MG63 (cell line): ENCODE results near the gene HTR7. TPM values are rescaled to one million over a fixed set of nuclear protein-coding genes. Genes with fewer than 3 reads are reported as not detected.

Experiments
- DNase-seq: peaks from one replicate; pipeline ENCODE4 v3.0.0-alpha.2; 2020
- H3K27me3 ChIP-seq: fragments of 250-450 bp; sonication (Bioruptor Pico); 2 replicates; pipeline ENCODE4 v1.5.1; 2020; ENCODE audit warnings: mild to moderate bottlenecking, moderate library complexity
- H3K36me3 ChIP-seq: fragments of 250-450 bp; sonication (Bioruptor Pico); 2 replicates; pipeline ENCODE4 v1.5.1; 2020; ENCODE audit warnings: mild to moderate bottlenecking, moderate library complexity
- H3K4me3 ChIP-seq: fragments of 250-450 bp; sonication (Bioruptor Pico); 2 replicates; pipeline ENCODE4 v1.5.1; 2020; ENCODE audit warnings: mild to moderate bottlenecking, moderate library complexity
- H3K9me3 ChIP-seq: fragments of 250-450 bp; sonication (Bioruptor Pico); 2 replicates; pipeline ENCODE4 v1.5.1; 2020; ENCODE audit warnings: mild to moderate bottlenecking, moderate library complexity
- total RNA-seq: library from RNA; depleted of rRNA; stranded (reverse); fragments of >200 nt; shearing (Covaris generic); gene quantifications from 2 replicates; pipeline ENCODE4 v1.2.3, GENCODE V29; 2014; ENCODE audit warnings: low replicate concordance

HTR7 gene
- total RNA-seq, 1 experiment from 2014 or later = 6.4 TPM

DNA sequence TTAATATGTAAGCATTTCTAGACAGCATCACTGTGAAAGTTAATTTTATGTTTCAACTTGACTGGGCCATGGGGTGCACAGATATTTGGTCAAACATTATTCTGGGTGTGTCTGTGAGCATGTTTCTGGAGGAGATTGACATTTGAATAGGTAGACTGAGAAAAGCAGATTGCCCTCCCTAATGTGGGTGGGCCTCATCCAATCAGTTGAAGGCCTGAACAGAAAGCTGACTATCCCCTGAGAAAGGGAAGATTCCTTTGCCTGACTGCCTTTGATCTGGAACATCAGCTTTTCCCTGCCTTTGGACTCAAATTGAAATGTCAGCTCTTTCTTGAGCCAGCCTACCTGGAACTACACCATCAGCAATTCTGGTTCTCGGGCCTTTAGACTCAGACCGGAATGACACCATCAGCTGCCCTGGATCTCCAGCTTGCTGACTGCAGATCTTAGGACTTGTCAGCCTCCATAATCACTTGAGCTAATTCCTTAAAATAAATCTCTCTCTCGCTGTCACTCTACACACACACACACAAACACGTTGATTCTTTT lies 8.3 kb upstream of the HTR7 start:
- Histone ChIP-seq H3K27me3 (peaks cover 6% of the 10 kb centered on the region; the same call in 1 of the 2 replicates), H3K4me3 (no peak overlapping the region), H3K9me3 (peaks cover 6% of the 10 kb centered on the region), H3K36me3 (no peaks in the 10 kb centered on the region)
- DNase-seq = no peak

DNA sequence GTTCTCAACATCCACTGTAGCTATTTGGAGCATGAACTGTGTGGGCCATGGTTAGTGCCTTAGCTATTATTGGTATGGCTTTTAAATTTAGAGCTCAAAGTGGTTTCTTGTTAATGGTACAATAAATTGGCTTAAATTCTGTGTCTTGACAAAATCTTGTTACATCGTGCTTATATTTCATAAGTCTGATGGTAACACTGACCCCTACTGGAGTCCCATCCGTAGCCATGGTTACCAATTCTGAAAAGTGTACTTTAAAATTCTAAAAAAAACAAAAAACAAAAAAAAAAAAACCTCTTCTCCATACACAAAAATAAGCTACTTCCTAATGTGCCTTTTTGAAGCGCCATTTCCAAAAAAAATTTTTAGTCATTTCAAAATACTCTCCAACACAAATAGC lies 7.6 kb upstream of the HTR7 start:
- Histone ChIP-seq H3K9me3 (peaks cover 6% of the 10 kb centered on the region), H3K27me3 (peaks cover 6% of the 10 kb centered on the region; the same call in 1 of the 2 replicates), H3K4me3 (no peak overlapping the region), H3K36me3 (no peaks in the 10 kb centered on the region)
- DNase-seq = no peak

DNA sequence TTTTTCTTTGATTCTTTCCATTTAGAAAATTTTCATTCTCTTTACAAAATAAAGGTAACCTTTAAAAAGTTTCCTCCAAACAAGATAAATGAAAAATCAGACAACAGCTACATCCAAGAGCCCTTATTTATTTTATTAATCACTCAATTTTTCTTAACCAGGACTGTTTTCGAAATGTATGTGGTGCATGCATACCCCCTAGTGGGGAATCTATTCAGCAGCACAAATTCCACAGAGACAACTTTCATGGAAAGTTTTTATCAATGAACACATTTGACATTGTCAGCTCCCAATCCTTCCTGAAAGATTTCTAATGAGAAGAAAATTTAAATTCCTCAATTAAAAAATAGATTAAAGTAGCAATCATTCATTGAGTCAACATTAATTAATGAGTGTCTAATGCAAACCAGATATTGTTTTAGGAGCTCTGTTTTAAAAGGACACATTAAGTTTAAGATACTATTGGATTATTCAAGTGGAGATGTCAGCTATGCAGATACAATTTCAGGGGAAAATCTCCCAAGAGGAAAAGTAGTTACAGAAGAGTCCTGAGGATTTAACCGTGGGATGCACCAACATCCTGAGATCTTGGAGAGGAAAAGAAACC lies 5.2 kb upstream of the HTR7 start:
- H3K27me3 ChIP-seq = peaks cover 6% of the 10 kb centered on the region; the same call in 1 of the 2 replicates
- no peak for DNase-seq
- no peaks in the 10 kb centered on the region for H3K9me3 ChIP-seq
- H3K36me3 ChIP-seq = no peaks in the 10 kb centered on the region
- no peak overlapping the region for H3K4me3 ChIP-seq

DNA sequence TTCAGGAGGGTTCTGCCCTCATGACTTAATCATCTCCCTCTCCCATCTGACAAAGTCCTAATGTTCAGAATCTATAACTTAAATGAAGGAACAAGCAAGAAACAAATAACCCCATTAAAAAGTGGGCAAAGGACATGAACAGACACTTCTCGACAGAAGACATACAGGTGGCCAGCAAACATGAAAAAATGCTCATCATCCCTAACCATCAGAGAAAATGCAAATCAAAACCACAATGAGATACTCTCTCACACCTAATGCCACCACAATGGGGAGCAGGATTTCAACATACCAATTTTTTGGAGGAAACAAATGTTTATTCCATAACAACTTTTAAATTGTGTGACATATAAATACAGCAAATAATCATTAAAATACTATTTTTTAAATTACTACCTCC lies 3.0 kb upstream of the HTR7 start:
- no peak for DNase-seq

DNA sequence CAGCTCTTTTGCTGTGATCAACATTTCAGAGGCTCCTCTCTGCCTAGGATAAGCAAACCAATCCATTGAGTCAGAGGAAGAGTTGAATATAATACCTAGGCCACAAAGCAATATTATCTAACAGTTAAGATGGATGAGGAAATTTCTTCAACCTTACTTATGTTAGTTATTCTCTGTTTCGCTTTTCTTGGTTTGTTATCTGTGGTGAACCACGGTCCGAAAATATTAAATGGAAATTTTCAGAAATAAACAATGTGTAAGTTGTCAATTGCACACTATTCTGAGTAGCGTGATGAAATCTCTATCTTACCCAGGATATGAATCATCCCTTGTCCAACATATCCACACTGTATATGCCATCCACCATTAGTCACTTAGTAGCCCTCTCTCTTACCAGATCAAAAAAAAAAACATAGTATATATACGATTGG lies 1.5 kb upstream of the HTR7 start:
- H3K9me3 ChIP-seq = no peaks in the 10 kb centered on the region
- DNase-seq = no peak
- H3K36me3 ChIP-seq = no peaks in the 10 kb centered on the region
- peak overlapping the region; percentile 58 for H3K4me3 ChIP-seq
- H3K27me3 ChIP-seq = peaks cover 4% of the 10 kb centered on the region; the same call in 1 of the 2 replicates

More for the DNA sequence above, 3.0 kb upstream of the HTR7 start:
- H3K4me3 ChIP-seq = no peak overlapping the region
- no peaks in the 10 kb centered on the region for H3K36me3 ChIP-seq
- H3K27me3 ChIP-seq = peaks cover 6% of the 10 kb centered on the region; the same call in 1 of the 2 replicates
- H3K9me3 ChIP-seq = no peaks in the 10 kb centered on the region

DNA sequence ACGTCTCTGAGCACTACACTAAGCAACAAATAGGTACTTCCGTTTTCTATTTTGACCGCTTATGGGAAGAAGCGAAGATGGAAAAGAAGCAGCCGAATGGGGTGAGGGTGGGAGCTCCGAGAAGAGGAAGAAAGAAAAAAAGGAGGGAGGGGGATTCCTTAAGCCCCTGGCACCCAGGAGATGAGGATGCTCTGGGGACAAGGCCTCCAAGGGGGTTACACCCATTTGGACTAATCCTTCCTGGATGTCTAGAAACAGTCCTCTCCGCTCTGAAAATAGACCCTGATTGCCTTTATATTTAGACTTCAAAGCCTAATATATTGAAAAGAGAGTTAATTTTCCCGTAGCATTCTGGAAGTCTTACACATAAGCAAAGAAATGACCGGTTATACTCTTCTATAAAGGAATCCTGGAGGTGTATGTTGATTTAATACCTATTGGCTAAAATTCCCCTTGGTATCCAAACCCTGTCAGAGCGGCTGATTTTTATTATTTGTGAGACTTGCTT lies 676 bp upstream of the HTR7 start:
- Histone ChIP-seq H3K4me3 (peak overlapping the region; percentile 58), H3K36me3 (no peaks in the 10 kb centered on the region), H3K27me3 (no peaks in the 10 kb centered on the region), H3K9me3 (no peaks in the 10 kb centered on the region)
- no peak for DNase-seq

DNA sequence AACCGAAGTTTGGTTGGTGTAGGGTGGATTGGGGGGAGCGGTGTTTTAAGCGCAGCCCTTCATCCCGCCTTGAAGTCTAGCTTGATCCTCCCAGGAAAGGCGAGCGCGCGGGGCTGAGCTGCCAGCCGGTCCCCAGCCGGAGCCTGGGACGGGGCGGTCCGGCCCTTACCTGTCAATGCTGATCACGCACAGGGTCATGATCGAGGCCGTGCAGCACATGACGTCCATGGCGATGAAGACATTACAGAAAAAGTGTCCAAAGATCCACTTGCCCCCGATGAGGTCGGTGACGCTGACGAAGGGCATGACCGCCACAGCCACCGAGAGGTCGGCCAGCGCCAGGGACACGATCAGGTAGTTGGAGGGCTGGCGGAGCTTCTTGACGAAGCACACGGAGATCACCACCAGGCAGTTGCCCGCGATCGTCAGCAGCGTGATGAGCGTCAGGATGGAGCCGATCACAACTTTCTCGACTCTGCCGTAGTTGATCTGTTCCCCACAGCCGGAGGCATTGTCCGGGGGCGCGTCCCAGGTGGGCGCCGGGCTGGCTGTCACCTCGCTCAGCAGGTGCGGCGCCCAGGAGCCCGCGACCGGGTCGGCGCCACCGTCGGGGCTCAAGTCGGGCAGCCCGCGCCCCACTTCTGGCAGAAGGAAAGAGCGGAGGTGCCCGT lies 740 bp downstream of the HTR7 start:
- DNase-seq = no peak
- Histone ChIP-seq H3K27me3 (no peaks in the 10 kb centered on the region), H3K36me3 (no peaks in the 10 kb centered on the region), H3K4me3 (peak overlapping the region; percentile 58), H3K9me3 (no peaks in the 10 kb centered on the region)

DNA sequence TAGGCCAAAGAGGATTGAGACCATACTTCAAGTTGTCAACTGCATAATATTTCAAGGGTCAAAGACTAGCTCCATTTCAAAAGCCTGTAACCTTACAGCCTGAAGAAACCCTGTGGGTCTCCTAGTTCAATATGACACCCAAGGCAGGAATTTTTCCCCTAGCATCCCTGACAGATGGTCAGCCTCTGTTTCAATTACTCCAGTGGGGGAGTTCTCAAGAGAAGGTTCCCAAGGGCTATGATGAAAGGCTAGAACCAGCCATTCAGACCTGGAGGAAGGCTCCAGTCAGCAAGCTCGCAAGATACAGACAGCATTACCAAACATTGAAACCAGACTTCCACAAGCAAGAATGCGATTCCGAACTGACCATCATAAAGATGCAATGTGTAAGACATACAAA lies 1.6 kb downstream of the HTR7 start:
- DNase-seq = no peak
- Histone ChIP-seq H3K27me3 (no peaks in the 10 kb centered on the region), H3K9me3 (no peaks in the 10 kb centered on the region; the same call in 1 of the 2 replicates), H3K4me3 (peak overlapping the region; percentile 15), H3K36me3 (no peaks in the 10 kb centered on the region)

DNA sequence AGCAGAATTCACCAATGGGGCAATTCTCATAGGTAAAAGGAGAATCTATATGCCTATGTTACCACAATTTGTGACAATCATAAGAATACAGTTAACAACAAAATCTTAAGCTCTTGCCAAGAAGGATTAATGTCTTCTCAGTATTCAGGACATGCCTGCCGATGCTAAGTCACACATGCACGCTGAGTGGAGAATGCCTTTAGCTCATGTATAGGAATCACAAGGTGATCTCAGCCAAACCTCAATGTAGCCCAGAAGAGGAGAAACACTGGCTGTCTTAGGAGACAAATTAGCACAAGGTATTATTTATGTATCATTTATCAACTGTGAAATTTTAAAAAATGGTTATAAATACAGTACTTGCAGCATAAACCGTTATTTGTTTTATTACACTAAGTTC lies 2.7 kb downstream of the HTR7 start:
- peaks cover 5% of the 10 kb centered on the region for H3K9me3 ChIP-seq
- H3K36me3 ChIP-seq = no peaks in the 10 kb centered on the region
- no peak for DNase-seq
- no peak overlapping the region for H3K4me3 ChIP-seq
- no peaks in the 10 kb centered on the region for H3K27me3 ChIP-seq

DNA sequence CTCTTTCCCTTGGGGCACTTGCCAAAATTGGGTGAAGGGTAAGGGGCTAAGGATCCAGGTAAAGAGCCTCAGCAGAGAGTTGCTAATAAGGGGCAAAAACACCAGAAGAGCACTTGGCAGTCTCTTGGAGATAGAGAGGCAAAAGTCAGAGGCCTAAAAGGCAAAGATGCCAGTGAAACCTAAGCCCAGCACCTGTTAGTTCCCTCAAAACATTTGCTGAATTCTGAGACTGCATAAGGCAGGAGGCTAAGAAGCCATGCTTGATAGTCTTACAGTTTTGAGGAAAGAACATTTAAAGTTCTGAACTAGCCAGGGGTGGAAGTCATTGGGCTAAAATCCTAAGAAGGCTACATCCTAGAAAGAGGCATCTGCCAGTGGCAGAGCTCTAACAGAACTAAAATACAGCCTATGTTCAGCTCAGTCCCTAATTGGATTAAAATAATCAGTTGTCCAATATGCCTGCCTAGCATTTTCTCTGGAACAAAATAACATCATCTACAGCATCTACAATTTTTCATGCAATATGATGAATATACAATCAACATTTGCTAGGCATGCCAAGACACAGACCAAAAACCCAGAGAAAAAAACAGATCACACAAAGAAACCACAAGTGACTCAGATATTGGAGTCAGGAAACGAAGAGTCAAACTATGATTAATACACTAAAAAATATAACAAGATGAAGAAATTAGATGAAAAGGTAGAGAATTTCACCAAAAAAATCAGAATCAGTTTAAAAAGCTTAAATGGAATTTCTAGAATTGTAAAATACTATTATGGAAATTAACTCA lies 7.7 kb downstream of the HTR7 start:
- H3K4me3 ChIP-seq = no peak overlapping the region
- no peak for DNase-seq
- no peaks in the 10 kb centered on the region for H3K36me3 ChIP-seq
- H3K27me3 ChIP-seq = no peaks in the 10 kb centered on the region
- peaks cover 11% of the 10 kb centered on the region for H3K9me3 ChIP-seq

DNA sequence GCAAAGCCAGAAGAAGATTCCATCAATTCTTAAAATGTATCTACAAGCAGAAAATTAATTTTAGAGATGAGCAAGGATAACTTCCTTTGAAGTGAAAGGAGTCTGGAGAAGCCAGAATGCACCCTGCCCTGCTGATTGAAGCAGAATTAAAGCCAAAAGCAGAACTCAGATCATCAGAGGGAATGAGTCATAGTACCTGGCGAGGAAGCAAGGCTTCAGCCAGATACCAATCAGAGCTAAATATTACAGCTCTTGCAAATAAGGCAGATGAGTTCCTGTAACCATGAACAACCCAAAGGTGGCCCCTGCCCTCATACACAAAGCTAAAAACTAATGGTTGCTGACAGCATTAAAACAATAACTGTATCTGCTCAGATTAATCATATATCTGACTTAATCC lies 10.4 kb downstream of the HTR7 start:
- DNase-seq = peak; percentile 52
- Histone ChIP-seq H3K4me3 (no peak overlapping the region), H3K27me3 (no peaks in the 10 kb centered on the region), H3K36me3 (no peaks in the 10 kb centered on the region), H3K9me3 (peaks cover 11% of the 10 kb centered on the region)

DNA sequence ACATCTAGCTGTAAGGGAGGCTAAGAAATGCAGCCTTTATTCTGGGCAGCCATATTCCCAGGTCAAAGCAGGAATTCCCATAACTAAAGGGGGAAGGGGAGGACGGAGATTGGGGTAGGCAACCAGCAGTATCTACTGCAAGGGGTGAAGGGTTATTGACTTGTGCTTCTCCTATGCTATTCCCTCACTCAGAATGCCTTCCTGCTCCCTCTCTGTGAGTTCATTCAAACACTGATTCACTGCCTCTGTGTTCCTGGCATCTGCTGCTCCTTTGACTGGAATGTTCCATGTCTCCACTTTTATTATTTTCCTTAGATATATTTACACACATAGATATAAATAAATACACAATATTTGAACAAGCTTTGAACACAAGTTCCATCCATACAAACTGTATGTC lies 11.1 kb downstream of the HTR7 start:
- H3K9me3 ChIP-seq = peaks cover 11% of the 10 kb centered on the region; the same call in 1 of the 2 replicates
- no peak overlapping the region for H3K4me3 ChIP-seq
- no peaks in the 10 kb centered on the region for H3K27me3 ChIP-seq
- no peaks in the 10 kb centered on the region for H3K36me3 ChIP-seq
- DNase-seq = no peak

DNA sequence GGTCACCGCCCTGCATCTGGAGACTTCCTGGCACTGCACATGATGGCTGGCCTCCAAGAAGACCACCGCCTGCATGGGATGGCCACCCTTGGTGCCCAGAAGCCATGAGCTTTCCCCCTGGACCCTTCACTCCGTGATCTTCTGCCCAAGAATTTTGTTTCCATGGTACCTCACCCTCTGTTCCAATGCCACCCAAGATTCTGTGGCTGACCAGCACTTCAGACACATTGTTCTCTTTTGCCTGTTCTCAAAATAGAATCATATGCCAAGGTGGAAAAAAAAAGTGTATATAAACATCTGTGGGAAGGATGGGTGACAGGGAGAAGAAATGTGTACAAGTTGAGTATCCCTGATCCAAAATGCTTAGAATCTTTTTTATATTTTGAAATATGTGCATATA lies 12.1 kb downstream of the HTR7 start:
- Histone ChIP-seq H3K27me3 (no peaks in the 10 kb centered on the region), H3K9me3 (peaks cover 7% of the 10 kb centered on the region; the same call in 1 of the 2 replicates), H3K36me3 (no peaks in the 10 kb centered on the region), H3K4me3 (no peak overlapping the region)
- DNase-seq = no peak

DNA sequence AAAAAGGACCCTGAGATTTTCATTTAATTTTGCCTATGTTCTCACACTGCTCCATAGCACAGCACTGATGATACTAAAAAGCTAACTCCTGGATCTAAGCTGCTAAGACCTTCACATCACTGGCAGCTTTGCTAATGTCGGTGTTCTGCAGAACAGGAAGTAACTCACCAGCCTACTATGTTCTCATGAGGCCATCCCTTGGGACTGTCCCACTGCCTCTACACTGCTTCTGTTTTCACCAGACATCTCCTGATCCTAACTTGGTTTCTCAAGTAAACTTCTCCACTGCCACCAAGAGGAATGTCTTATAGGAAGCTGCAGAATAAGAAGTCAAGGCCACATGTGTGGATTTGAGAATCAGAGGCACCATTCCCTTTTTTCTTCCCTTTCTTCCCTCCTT lies 15.1 kb downstream of the HTR7 start:
- DNase-seq = no peak

DNA sequence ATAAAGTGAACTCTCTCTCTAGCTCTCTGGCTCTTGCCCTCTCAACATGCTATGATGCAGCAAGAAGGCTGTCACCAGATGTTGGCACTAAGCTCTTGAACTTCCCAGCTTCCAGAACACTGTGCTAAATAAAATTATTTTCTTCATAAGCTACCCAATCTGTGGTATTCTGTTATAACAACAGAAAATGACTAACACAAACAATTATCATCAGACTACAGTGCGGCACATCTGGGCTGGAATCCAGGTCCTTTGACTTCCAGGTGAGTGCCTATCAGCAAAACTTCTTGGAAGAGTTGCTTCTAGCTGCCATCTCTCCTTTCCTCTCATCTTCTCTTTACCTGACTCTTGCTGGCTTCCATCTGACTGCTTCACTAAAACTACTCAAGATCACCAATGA lies 20.4 kb downstream of the HTR7 start:
- H3K36me3 ChIP-seq = no peaks in the 10 kb centered on the region
- DNase-seq = no peak
- no peak overlapping the region for H3K4me3 ChIP-seq
- no peaks in the 10 kb centered on the region for H3K27me3 ChIP-seq
- no peaks in the 10 kb centered on the region for H3K9me3 ChIP-seq

More for the DNA sequence above, 15.1 kb downstream of the HTR7 start:
- Histone ChIP-seq H3K27me3 (no peaks in the 10 kb centered on the region), H3K36me3 (no peaks in the 10 kb centered on the region), H3K9me3 (no peaks in the 10 kb centered on the region), H3K4me3 (no peak overlapping the region)

DNA sequence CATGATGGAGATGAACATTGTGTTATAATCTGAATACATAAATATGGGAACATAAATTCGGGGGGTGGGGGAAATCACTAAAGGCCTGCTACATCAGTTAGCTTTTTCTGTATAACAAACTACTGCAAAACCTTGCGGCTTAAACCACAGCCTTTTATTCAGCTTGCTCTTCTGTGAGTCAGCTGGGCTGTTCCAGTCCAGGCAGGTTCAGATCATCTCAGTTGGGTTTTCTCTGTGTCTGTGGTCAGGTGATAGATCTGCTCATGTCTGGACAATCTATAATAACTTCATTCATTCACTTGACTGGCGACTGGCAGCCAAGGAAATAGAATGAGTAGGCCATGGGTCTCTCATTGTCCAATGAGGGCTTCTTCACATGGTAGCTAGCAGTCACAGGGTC lies 23.5 kb downstream of the HTR7 start:
- no peaks in the 10 kb centered on the region for H3K27me3 ChIP-seq
- DNase-seq = no peak

DNA sequence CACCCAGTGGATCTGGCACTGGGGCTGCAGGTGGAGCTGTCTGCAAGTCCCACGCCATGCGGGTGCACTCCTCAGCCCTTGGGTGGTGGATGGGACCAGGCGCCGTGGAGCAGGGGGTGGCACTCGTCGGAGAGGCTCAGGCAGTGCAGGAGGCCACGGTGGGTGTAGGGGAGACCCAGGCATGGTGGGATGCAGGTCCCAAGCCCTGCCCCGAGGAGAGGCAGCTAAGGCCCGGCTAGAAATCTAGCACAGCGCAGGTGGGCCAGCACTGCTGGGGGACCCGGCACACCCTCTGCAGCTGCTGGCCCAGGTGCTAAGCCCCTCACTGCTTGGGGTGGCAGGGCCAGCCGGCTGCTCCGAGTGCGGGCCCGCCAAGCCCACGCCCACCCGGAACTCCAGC lies 25.7 kb downstream of the HTR7 start:
- H3K27me3 ChIP-seq = no peaks in the 10 kb centered on the region
- peaks cover 2% of the 10 kb centered on the region for H3K9me3 ChIP-seq
- H3K4me3 ChIP-seq = no peak overlapping the region
- no peaks in the 10 kb centered on the region for H3K36me3 ChIP-seq
- no peak for DNase-seq

More for the DNA sequence above, 23.5 kb downstream of the HTR7 start:
- no peaks in the 10 kb centered on the region for H3K36me3 ChIP-seq
- no peaks in the 10 kb centered on the region for H3K9me3 ChIP-seq
- no peak overlapping the region for H3K4me3 ChIP-seq
